GM18870 (cell line): ENCODE measurements around the gene BBS9.
A peak's percentile ranks its signal among the peaks of the same experiment; 100 is the strongest.

ENCODE experiments used
- ATAC-seq: cut with Tn5 transposase; IDR thresholded peaks from one replicate; pipeline ENCODE4 v1.9.1; 2021; ENCODE audit warnings: moderate library complexity; ENCODE audit not compliant: unreplicated experiment

BBS9 gene

DNA sequence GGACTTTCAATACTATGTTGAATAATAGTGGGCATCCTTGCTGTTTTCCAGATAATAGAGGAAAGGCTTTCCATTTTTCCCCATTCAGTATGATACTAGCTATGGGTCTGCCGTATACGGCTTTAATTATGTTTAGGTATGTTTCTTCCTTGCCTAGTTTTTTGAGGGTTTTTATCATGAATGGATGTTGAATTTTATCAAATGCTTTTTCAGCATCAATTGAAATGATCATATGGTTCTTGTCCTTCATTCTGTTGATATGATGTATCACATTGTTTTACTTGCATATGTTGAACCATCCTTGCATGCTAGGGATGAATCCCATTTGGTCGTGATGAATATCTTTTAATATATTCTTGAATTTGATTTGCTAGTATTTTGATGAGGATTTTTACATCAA lies 11.0 kb upstream of the BBS9 start:
- ATAC-seq: no peak

GRCh38 chr7:33127085-33127484 lies 2.3 kb upstream of the BBS9 start:
- no peak for ATAC-seq

DNA sequence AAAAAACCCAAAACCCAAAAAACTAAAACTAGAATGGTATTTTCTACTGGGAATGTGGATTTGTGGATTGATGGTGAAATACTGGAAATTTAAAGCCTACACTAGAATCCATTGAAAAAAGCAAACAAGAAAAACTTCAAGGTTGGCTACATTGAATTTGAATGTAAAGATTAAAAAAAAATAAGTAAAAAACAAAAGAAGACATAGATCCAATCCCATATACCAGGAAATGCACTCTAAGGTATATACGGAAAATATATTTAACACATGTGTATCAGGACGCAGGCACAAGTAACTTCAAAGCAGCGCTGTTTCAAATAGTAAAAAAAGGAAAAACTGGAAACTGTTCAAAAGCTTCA lies 754 bp upstream of the BBS9 start:
- no peak for ATAC-seq

- ATAC-seq: no peak
Observed at GRCh38 chr7:33129806-33130153, 416 bp downstream of the BBS9 start.

DNA sequence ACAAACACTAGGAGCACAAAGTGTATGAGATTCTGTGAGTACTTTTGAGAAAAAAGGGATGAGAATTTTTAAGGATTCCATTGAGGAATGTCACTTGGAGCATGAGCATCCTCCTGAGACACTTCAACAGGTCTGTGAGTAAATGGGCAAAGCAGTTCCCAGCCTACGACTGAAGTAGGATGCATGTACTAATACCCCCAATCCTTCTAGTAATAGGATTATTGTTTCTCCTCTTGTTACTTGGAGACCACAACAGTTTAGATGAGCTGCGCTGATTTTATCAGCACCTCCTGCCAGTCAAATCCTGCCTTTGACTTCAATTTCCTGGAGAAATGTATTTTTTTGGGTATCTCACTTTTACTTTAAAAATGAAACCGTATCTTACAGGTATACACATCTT lies 820 bp downstream of the BBS9 start:
- ATAC-seq: no peak

- no peak for ATAC-seq
Observed at GRCh38 chr7:33137103-33137502, 7.7 kb downstream of the BBS9 start.

GRCh38 chr7:33142585-33142984 lies 13.2 kb downstream of the BBS9 start:
- no peak for ATAC-seq

- no peak for ATAC-seq
Observed at GRCh38 chr7:33143996-33144718, 14.8 kb downstream of the BBS9 start.

GRCh38 chr7:33145156-33145555 lies 15.8 kb downstream of the BBS9 start:
- no peak for ATAC-seq

DNA sequence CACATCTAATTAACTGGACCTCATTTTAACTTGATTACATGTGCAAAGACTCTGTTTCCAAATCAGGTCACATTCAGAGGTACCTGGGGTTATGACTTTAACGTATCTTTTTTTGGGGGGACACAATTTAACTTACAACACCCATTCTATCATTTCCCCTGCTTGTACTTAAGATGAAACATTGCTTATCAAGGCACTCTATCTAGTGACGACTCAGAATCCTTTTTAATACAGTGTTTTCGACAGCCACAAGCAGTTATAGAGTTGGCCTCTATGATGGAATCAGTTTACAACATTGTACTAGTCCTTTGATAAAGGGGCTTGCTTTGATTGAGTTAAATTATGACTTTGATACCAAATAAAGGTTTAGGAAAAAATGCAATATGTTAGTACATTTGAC lies 22.7 kb downstream of the BBS9 start:
- no peak for ATAC-seq

GRCh38 chr7:33155811-33156210 lies 26.4 kb downstream of the BBS9 start:
- ATAC-seq: no peak

DNA sequence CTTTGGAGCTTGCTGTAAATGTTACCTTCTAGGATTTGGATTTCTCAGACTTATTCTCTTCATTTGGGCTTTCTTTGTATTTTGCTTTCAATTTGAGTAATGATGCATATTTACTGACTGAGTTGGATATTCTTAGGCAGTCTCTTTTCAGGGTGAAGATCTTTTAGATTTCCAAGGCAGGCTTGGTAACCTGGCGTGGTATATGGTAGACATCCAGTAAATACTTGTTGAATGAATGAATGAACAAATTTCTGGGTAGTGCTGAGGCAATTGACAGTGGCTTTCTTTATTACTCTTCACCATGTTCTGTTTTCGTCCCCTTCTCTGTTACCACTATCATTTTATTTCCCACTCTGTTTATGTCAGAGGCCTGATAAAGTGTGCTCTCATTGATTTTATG lies 27.1 kb downstream of the BBS9 start:
- no peak for ATAC-seq

DNA sequence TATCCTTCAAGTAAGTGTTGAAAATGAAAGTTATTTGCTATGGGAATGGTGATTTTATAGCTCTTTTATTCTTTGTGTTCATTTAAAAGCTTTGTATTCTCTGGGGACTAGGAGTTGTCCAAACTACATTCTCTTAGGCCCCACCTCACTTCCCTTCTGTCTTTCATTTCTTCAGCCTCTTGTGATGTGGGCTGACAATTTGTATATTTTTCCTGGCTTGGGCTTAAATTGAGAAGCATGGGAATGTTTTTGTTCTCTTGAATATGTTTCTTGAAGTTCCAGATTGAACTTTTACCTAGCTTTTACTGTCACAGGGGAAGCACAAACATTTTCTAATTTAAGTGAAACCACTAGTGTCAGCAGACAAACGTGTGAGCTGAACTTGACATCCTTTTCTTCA lies 27.9 kb downstream of the BBS9 start:
- no peak for ATAC-seq

DNA sequence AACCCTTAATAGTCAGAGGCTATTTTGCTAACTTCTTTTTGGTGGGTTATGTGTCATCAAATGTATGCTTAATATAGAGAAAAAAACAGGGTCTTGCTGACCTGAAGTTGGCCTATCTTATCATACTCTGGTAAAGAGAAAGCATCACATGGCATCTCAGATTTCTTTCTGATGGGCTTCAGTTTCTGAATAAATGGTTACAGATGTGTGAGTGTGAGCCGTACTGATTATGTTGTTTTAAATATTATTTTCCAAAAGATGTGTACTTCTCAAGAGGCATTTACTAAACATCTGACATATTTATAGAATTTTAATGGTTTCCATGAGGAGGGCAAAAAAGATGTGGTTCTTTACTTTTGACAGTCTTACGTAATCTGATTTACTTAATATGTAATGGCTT lies 28.4 kb downstream of the BBS9 start:
- ATAC-seq: no peak

DNA sequence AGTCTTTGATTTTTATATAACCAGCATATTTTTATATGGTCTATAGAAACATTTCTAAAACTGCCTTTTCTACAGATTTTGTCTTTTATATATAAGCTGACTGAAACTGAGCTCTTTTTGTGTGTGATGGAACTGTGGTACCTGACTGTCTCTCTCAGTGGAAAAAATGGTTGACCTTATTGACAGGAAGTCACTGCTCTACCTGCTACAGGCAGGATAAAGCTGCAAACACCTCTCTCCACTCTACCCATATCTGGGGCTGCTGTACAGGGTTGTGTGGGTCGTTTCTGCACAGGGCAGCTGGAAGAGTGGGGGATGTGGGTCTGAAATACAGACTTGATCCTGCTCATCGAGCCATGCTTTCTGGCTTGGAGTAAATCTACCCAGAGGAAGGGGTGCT lies 48.5 kb downstream of the BBS9 start:
- ATAC-seq: no peak

DNA sequence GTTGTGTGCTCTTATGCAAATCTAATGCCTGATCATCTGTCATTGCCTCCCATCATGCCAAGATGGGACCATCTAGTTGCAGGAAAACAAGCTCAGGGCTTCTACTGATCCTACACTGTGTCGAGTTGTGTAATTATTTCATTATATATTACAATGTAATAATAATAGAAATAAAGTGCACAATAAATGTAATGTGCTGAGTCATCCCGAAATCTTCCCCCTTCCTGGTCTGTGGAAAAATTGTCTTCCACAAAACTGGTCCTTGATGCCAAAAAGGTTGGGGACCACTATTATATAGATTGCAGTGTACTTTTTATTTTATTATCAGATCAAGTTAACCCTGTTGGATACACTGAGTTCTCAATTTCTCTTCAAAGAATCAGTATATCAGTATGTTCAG lies 50.2 kb downstream of the BBS9 start:
- no peak for ATAC-seq

DNA sequence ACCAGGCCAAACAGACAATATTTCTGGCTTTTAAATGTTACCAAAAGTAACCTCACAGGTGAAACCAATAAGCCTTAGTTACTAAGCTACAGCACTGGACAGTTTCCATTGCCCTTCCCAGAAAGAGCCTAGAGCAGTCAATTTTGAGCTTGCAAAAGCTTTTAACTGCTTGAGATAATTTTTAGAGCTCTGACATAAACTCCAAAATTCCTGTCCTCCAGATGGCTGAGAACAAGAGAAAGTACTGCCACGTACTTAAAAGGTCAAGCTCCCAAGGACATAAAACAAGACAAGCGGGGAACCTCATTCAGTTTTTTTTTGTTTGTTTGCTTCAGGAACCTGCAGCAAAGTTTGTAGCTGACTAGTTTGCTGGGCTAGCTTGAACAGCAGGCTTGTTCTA lies 54.1 kb downstream of the BBS9 start:
- ATAC-seq: no peak

- no peak for ATAC-seq
Observed at GRCh38 chr7:33184828-33185227, 55.5 kb downstream of the BBS9 start.

DNA sequence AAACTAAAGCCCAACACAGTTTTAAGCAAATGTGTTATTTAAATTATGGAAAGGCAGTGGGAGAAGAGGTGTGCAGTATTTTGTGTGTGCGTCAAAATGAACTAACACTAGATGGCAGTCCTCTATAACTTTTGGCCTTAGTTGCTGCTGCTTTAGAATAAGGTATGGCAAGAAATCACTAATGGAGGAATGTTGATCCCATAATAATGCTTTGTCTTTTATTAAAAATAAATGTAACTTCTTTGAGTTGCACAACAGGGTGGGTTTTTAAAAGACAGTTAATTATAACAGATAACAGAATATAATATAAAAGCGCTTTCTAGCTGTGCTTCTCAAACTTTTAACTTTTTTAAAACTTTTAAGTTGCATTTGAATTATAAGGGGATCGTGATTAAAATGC lies 56.4 kb downstream of the BBS9 start:
- peak; percentile 83 for ATAC-seq

DNA sequence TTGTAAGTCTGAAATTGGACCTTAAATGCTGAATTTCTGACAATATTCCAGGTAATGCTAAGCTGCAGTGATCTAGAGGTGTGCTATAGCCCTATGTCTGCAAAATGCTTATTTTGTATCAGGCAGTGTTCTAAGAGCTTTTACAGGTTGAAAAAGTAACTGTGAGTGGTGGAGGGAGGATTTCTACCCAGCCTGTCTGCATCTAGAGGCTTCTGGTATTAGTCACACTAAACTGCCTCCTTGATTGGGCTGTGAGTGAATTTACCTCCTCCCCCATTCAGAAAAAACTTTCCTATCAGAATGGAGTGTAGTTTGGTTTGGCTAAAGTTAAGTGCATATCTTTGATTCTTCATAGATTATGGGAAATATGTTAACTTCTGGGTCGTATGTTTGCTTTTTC lies 56.8 kb downstream of the BBS9 start:
- ATAC-seq: no peak

DNA sequence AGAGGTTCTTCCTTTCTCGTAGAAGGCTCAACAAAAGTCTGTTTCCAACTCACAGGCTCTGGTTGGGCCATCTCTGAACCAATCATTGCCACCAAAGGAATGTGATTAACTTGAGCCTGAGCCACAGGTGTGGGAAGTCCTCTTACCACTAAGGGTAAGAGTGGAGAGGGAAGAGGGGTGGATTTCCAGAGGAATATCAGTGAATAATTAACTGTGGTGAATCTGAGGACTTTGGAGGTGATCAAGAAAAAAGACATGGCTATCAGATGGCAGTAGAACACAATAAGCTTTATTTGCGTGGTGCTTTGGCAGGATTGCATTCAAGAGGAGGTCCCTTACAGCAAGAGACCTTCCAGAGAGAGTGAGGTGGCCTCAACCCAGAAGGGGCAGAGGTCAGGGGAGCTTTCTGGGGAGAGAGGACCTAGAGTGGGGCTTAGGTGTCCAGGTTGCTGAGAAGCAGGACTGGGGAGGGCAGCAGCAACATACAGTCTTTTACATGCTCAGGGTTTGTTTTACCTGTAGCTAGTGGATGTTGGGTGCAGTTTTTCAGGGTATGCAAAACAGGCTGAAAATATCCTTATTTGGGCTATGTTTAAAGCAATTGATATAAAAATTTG lies 61.4 kb downstream of the BBS9 start:
- ATAC-seq: no peak

DNA sequence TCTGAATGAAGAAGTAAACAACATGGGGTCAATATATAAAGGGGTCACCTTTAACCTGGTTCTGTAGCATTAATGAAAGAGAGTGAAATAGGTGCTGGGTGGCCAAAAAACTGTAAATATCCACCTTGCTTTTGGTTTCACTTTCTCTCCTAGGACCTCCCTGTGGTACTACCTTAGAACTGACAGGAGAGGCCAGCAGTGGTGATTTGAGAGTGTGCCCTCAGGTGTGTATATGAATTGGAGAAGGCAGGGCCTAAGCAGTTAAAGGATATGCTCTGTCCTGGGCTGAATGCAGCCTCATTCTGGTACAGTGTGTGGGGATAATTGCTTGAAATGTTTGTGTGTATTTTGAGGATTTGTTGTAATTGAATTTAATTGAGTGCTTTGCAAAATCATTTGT lies 62.0 kb downstream of the BBS9 start:
- ATAC-seq: peak; percentile 71

GRCh38 chr7:33192695-33193291 lies 63.4 kb downstream of the BBS9 start:
- no peak for ATAC-seq
